Dendritic cell treated with granulocyte-macrophage colony-stimulating factor and Interleukin-4, amounts not matched to agents 40 ng/mL and 50 ng/mL, for 4 days (primary cell): ENCODE data around the gene GPAT2.
"Not testable (repeated sequence)": the region's sequence is repeated elsewhere in the genome, so short reads cannot be mapped to it uniquely, and the experiment has no call there.

Source experiments
- H3K27ac Mint-ChIP-seq: one replicate; pipeline ENCODE4 v1.8.0; 2022; ENCODE audit warnings: mild to moderate bottlenecking, mixed read lengths
- H3K27me3 Mint-ChIP-seq: one replicate; pipeline ENCODE4 v1.8.0; 2022; ENCODE audit warnings: mild to moderate bottlenecking, mixed read lengths
- H3K36me3 Mint-ChIP-seq: one replicate; pipeline ENCODE4 v1.8.0; 2022; ENCODE audit warnings: low read depth, mixed read lengths
- H3K4me1 Mint-ChIP-seq: one replicate; pipeline ENCODE4 v1.8.0; 2022; ENCODE audit warnings: low read depth, mixed read lengths
- H3K4me3 Mint-ChIP-seq: one replicate; pipeline ENCODE4 v1.8.0; 2022; ENCODE audit warnings: mild to moderate bottlenecking, moderate library complexity, mixed read lengths
- H3K9me3 Mint-ChIP-seq: one replicate; pipeline ENCODE4 v1.8.0; 2022; ENCODE audit warnings: mixed read lengths
- intact Hi-C: fragments of 100-400 bp; cut with micrococcal nuclease; formaldehyde crosslinking; loops from one replicate; pipeline ENCODE4 v1.15.0; 2022

Gene GPAT2

GRCh38 chr2:96034792-96035191 lies at the start of gene GPAT2:
GPAT2 (minus strand) TSS chr2:96034916; CDS start chr2:96032359, 2,557 bp downstream.
- H3K4me1 Mint-ChIP-seq, H3K27ac Mint-ChIP-seq, H3K4me3 Mint-ChIP-seq, H3K36me3 Mint-ChIP-seq, intact Hi-C loops, H3K27me3 Mint-ChIP-seq, H3K9me3 Mint-ChIP-seq: not testable (repeated sequence)

- H3K27ac Mint-ChIP-seq: peak overlapping the region; percentile 11
- H3K4me3 Mint-ChIP-seq: no peak overlapping the region
- peaks cover 33% of the 10 kb centered on the region for H3K4me1 Mint-ChIP-seq
- no peaks in the 10 kb centered on the region for H3K36me3 Mint-ChIP-seq
- intact Hi-C loops: no loop called here
- peaks cover 11% of the 10 kb centered on the region for H3K27me3 Mint-ChIP-seq
- no peaks in the 10 kb centered on the region for H3K9me3 Mint-ChIP-seq
Observed at GRCh38 chr2:96083989-96084857, 49.5 kb upstream of the GPAT2 start.

GRCh38 chr2:96083064-96083939 lies 48.6 kb upstream of the GPAT2 start:
- Mint-ChIP-seq H3K9me3 (no peaks in the 10 kb centered on the region), H3K27me3 (peaks cover 13% of the 10 kb centered on the region), H3K36me3 (no peaks in the 10 kb centered on the region), H3K4me3 (no peak overlapping the region), H3K27ac (peak overlapping the region; percentile 67), H3K4me1 (peaks cover 33% of the 10 kb centered on the region)
- intact Hi-C loops: no loop called here

GRCh38 chr2:96082211-96083063 lies 47.7 kb upstream of the GPAT2 start:
- H3K4me3 Mint-ChIP-seq: no peak overlapping the region
- H3K27me3 Mint-ChIP-seq: peaks cover 14% of the 10 kb centered on the region
- peak overlapping the region; percentile 67 for H3K27ac Mint-ChIP-seq
- no peaks in the 10 kb centered on the region for H3K9me3 Mint-ChIP-seq
- H3K4me1 Mint-ChIP-seq: peaks cover 33% of the 10 kb centered on the region
- intact Hi-C loops: no loop called here
- no peaks in the 10 kb centered on the region for H3K36me3 Mint-ChIP-seq

GRCh38 chr2:96081042-96081441 lies 46.3 kb upstream of the GPAT2 start:
- intact Hi-C loops: no loop called here

GRCh38 chr2:96075199-96075771 lies 40.6 kb upstream of the GPAT2 start:
- Mint-ChIP-seq H3K9me3 (no peaks in the 10 kb centered on the region), H3K27ac (no peak overlapping the region), H3K36me3 (no peaks in the 10 kb centered on the region), H3K4me1 (no peaks in the 10 kb centered on the region), H3K27me3 (peaks cover 36% of the 10 kb centered on the region), H3K4me3 (no peak overlapping the region)
- intact Hi-C loops: no loop called here

More at GRCh38 chr2:96081042-96081441, 46.3 kb upstream of the GPAT2 start:
- Mint-ChIP-seq H3K4me3 (no peak overlapping the region), H3K27ac (no peak overlapping the region), H3K27me3 (peaks cover 18% of the 10 kb centered on the region), H3K9me3 (no peaks in the 10 kb centered on the region), H3K36me3 (no peaks in the 10 kb centered on the region), H3K4me1 (peaks cover 33% of the 10 kb centered on the region)

GRCh38 chr2:96074156-96074555 lies 39.4 kb upstream of the GPAT2 start:
- intact Hi-C loops: no loop called here
- Mint-ChIP-seq H3K27me3 (peaks cover 33% of the 10 kb centered on the region), H3K9me3 (no peaks in the 10 kb centered on the region), H3K4me3 (no peak overlapping the region), H3K36me3 (no peaks in the 10 kb centered on the region), H3K27ac (no peak overlapping the region), H3K4me1 (no peaks in the 10 kb centered on the region)

- Mint-ChIP-seq H3K9me3 (no peaks in the 10 kb centered on the region), H3K4me1 (no peaks in the 10 kb centered on the region), H3K27me3 (peaks cover 31% of the 10 kb centered on the region), H3K36me3 (no peaks in the 10 kb centered on the region), H3K27ac (no peak overlapping the region), H3K4me3 (no peak overlapping the region)
- intact Hi-C loops: no loop called here
Observed at GRCh38 chr2:96073170-96073775, 38.6 kb upstream of the GPAT2 start.

GRCh38 chr2:96072746-96073145 lies 38.0 kb upstream of the GPAT2 start:
- Mint-ChIP-seq H3K27ac (no peak overlapping the region), H3K4me3 (no peak overlapping the region), H3K36me3 (no peaks in the 10 kb centered on the region), H3K4me1 (no peaks in the 10 kb centered on the region), H3K9me3 (no peaks in the 10 kb centered on the region), H3K27me3 (peaks cover 35% of the 10 kb centered on the region)
- intact Hi-C loops: no loop called here

- H3K27ac Mint-ChIP-seq, H3K4me3 Mint-ChIP-seq, H3K9me3 Mint-ChIP-seq, intact Hi-C loops, H3K4me1 Mint-ChIP-seq, H3K36me3 Mint-ChIP-seq: not testable (repeated sequence)
- H3K27me3 Mint-ChIP-seq: peaks cover 41% of the 10 kb centered on the region
Observed at GRCh38 chr2:96071977-96072491, 37.3 kb upstream of the GPAT2 start.

- H3K27ac Mint-ChIP-seq, intact Hi-C loops, H3K36me3 Mint-ChIP-seq, H3K9me3 Mint-ChIP-seq, H3K4me1 Mint-ChIP-seq, H3K4me3 Mint-ChIP-seq: not testable (repeated sequence)
- H3K27me3 Mint-ChIP-seq: peaks cover 39% of the 10 kb centered on the region
Observed at GRCh38 chr2:96071087-96071976, 36.6 kb upstream of the GPAT2 start.

- H3K27ac Mint-ChIP-seq, intact Hi-C loops, H3K4me1 Mint-ChIP-seq, H3K4me3 Mint-ChIP-seq, H3K9me3 Mint-ChIP-seq, H3K36me3 Mint-ChIP-seq: not testable (repeated sequence)
- peaks cover 38% of the 10 kb centered on the region for H3K27me3 Mint-ChIP-seq
Observed at GRCh38 chr2:96070351-96070750, 35.6 kb upstream of the GPAT2 start.
